ENCODE measurements around the gene UST.
"Not testable (repeated sequence)": the region's sequence is repeated elsewhere in the genome, so short reads cannot be mapped to it uniquely, and the experiment has no call there.

UST gene

GRCh38 chr6:149102324-149102723 lies 355.5 kb downstream of the UST start:
- DNase-seq, result no peak

- not testable (repeated sequence) for DNase-seq
Measured at GRCh38 chr6:149103950-149104349, 357.1 kb downstream of the UST start.

DNA sequence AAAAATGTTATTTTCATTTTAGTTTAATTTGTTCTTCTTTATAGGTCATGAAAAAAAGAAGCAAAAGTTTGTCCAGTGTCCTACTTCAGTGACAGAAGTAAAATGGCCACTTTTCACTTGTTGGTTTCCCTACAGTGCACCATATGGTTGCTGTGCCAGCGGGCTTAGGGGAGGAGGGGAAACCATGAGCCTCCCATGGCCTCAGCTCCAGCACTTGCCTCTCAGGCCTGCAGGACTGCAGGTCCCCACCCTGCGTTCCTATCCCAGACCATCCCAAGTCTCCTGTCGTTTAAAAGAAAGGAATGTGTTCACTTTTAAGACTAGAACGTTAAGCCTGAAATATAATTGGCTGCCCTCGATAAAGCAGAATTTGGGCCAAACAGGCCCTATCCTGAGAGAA lies 360.7 kb downstream of the UST start:
- DNase-seq, result no peak

- DNase-seq, result no peak
Measured at GRCh38 chr6:149108038-149108748, 361.4 kb downstream of the UST start.

- DNase-seq, result no peak
Measured at GRCh38 chr6:149108749-149109100, 361.9 kb downstream of the UST start.

GRCh38 chr6:149109397-149110070 lies 362.7 kb downstream of the UST start:
- DNase-seq, result no peak

GRCh38 chr6:149111556-149112115 lies 364.8 kb downstream of the UST start:
- DNase-seq, result no peak

DNA sequence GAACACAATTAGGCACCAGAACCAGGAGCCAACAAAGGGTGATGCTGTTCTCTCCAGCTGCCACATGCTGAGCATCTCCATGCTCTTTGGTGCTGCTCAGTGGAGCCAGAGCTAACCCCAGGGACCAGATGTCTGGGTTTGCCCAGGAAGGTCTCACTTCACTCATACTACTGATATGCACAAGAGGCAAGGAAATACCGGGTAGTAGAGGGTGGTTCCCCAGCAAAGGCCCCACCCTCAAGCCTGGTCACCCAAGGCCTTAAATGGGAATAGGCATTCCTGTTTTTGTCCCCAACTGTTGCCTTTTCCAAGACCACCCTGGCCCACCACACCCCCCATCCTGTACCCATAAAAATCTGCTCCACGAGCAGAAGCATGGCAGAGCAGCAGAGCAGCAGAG lies 366.1 kb downstream of the UST start:
- no peak for DNase-seq

DNA sequence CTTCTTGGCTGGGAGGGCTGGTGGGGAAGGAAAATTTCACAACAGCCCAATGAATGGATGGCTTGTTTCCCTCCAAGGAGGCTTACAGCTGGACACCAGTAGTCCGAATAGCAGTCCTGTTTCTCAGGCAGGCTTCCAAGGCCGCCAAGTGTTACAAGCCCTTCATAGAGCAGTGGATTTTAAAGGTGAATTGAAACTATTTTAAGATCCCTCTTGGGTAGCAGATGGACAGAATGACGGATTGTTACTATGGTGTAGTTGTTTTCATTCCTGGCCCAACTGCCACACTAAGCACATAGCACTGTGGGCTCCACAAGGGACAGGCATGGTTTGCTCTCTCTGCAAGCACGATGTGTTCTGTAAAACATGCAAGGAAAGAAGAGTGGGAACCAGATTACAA lies 367.3 kb downstream of the UST start:
- DNase-seq, result no peak

- DNase-seq, result no peak
Measured at GRCh38 chr6:149118737-149119653, 372.2 kb downstream of the UST start.

DNA sequence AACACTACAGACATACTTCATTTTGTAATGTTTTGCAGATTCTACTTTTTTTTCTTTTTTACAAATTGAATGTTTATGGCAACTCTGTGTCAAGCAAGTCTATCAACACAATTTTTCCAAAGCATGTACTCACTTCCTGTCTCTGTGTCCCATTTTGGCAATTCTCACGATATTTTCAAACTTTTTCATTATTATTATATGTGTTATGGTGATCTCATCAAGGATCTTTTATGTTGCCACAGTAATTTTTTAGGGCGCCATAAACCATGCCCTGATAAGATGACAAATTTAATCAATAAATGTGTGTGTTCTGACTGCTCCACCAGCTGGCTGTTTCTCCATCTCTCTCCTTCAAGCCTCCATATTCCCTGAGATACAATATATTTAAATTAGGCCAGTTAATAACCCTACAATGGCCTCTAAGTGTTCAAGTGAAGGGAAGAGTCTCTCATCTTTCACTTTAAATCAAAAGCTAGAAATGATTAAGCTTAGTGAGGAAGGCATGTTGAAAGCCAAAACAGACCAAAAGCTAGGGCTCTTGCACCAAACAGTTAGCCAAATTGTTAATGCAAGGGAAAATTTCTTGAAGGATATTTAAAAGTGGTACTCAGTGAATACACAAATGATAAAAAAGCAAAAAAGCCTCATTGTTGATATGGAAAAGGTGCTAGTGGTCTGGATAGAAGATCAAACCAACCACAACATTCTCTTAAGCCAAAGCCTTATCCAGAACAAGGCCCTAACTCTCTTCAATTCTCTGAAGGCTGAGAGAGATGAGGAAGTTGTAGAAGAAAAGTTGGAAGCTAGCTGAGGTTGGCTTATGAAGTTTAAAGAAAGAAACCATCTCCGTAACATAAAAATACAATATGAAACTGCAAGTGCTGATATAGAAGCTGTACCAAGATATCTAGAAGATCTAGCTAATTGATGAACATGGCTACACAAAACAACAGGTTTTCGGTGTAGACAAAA lies 376.3 kb downstream of the UST start:
- no peak for DNase-seq

- DNase-seq, result no peak
Measured at GRCh38 chr6:149125309-149125708, 378.5 kb downstream of the UST start.
